Smooth muscle cell (in vitro differentiated cells): Measurements from ENCODE around the gene DSP. TPM values are rescaled to one million over a fixed set of nuclear protein-coding genes. Genes with fewer than 3 reads are reported as not detected.

ENCODE experiments used
- DNase-seq: peaks from one replicate; lab custom pipeline; 2025; ENCODE audit not compliant: unreplicated experiment; lab: John Stamatoyannopoulos, UW
- H2AFZ ChIP-seq: fragments of 200-600 bp; sonication (generic); 2 replicates; pipeline ENCODE4 v1.6.0; 2016; ENCODE audit warnings: antibody characterized with exemption, low read depth, mild to moderate bottlenecking
- H3F3A ChIP-seq: fragments of 200-600 bp; sonication (generic); 2 replicates; pipeline ENCODE4 v1.6.0; 2017; ENCODE audit warnings: antibody characterized with exemption, low read depth
- H3K27ac ChIP-seq: fragments of 200-600 bp; sonication (generic); 2 replicates; pipeline ENCODE4 v1.5.1; 2016; ENCODE audit warnings: low read depth, mild to moderate bottlenecking
- H3K27me3 ChIP-seq: fragments of 200-600 bp; sonication (generic); 2 replicates; pipeline ENCODE4 v1.6.1; 2016; ENCODE audit warnings: low read depth, mild to moderate bottlenecking
- H3K36me3 ChIP-seq: fragments of 200-600 bp; sonication (generic); 2 replicates; pipeline ENCODE4 v1.5.1; 2016; ENCODE audit warnings: low read depth
- H3K4me1 ChIP-seq: fragments of 200-600 bp; sonication (generic); 2 replicates; pipeline ENCODE4 v1.5.1; 2016; ENCODE audit warnings: low read depth
- H3K4me2 ChIP-seq: fragments of 200-600 bp; sonication (generic); 2 replicates; pipeline ENCODE4 v1.6.0; 2016; ENCODE audit warnings: mild to moderate bottlenecking
- H3K4me3 ChIP-seq: fragments of 200-600 bp; sonication (generic); 2 replicates; pipeline ENCODE4 v1.5.1; 2016; ENCODE audit warnings: mild to moderate bottlenecking
- H3K79me2 ChIP-seq: fragments of 200-600 bp; sonication (generic); 2 replicates; pipeline ENCODE4 v1.6.0; 2016; ENCODE audit warnings: low read depth, mild to moderate bottlenecking
- H3K9ac ChIP-seq: fragments of 200-600 bp; sonication (generic); 2 replicates; pipeline ENCODE4 v1.6.0; 2016; ENCODE audit warnings: low read depth
- H3K9me3 ChIP-seq: fragments of 200-600 bp; sonication (generic); replicated peaks from 2 replicates; pipeline ENCODE4 v1.5.1; 2016; ENCODE audit warnings: low read depth
- H4K20me1 ChIP-seq: fragments of 200-600 bp; sonication (generic); 2 replicates; pipeline ENCODE4 v1.6.0; 2016; ENCODE audit warnings: low read depth
- WGBS: methylation state at CpG from one replicate; pipeline ENCODE4 v1.1.7; 2016; ENCODE audit warnings: low lambda C conversion rate; 5-methylcytosine and 5-hydroxymethylcytosine counted together
- polyA plus RNA-seq: library from polyadenylated mRNA; unstranded; fragments of >200 nt; fragmentation: Nextera tagmentation; extraction: Ambion mirVana; gene quantifications from 2 replicates; pipeline ENCODE4 v1.2.1, GENCODE V29; 2016
- total RNA-seq: library from RNA; depleted of rRNA; stranded (reverse); fragments of >200 nt; gene quantifications from 2 replicates; pipeline ENCODE4 v1.2.3, GENCODE V29; 2014
- TF ChIP-seq, protein P1 (sequence below): fragments of 200-600 bp; sonication (generic); IDR thresholded peaks from 2 replicates; pipeline ENCODE4 v1.5.1; 2017; ENCODE audit warnings: borderline replicate concordance, mild to moderate bottlenecking, antibody characterized with exemption; ENCODE audit not compliant: insufficient read depth, poor library complexity, severe bottlenecking

Gene DSP
- total and polyA plus RNA-seq, 2 experiments from 2014 or later: 64.1 to 347 TPM

DNA sequence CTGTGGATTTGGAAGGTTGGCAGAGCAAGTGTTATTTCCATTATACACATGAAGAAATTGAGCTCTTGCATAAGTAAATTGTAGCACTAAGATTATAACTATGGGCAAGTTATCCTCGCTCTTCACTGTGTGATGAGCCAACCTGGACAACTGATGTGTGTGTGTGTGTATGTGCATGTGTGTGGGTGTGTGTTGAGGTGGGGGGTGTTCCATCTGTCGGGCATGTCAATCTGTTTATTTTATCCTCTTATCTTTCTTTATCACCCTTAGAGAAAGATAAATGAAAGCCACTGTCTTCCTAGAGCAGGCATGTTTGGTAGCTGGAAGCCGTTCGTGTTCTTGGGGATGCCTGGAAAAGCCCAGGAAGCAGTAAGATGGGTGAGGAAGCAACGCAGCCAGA lies 3.0 kb upstream of the DSP start:
- no peak overlapping the region for H3K27ac ChIP-seq
- H3F3A ChIP-seq: peaks cover 14% of the 10 kb centered on the region
- no peak overlapping the region for H3K9ac ChIP-seq
- peaks cover 18% of the 10 kb centered on the region for H3K79me2 ChIP-seq
- H3K4me2 ChIP-seq: no peak overlapping the region
- H3K4me1 ChIP-seq: peaks cover 13% of the 10 kb centered on the region
- peaks cover 17% of the 10 kb centered on the region for H4K20me1 ChIP-seq
- DNase-seq: no peak
- TF ChIP-seq, protein P1, sequence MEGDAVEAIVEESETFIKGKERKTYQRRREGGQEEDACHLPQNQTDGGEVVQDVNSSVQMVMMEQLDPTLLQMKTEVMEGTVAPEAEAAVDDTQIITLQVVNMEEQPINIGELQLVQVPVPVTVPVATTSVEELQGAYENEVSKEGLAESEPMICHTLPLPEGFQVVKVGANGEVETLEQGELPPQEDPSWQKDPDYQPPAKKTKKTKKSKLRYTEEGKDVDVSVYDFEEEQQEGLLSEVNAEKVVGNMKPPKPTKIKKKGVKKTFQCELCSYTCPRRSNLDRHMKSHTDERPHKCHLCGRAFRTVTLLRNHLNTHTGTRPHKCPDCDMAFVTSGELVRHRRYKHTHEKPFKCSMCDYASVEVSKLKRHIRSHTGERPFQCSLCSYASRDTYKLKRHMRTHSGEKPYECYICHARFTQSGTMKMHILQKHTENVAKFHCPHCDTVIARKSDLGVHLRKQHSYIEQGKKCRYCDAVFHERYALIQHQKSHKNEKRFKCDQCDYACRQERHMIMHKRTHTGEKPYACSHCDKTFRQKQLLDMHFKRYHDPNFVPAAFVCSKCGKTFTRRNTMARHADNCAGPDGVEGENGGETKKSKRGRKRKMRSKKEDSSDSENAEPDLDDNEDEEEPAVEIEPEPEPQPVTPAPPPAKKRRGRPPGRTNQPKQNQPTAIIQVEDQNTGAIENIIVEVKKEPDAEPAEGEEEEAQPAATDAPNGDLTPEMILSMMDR: no peak
- no peak overlapping the region for H2AFZ ChIP-seq
- no peaks in the 10 kb centered on the region for H3K36me3 ChIP-seq
- H3K4me3 ChIP-seq: no peak overlapping the region
- H3K9me3 ChIP-seq: no peaks in the 10 kb centered on the region
- WGBS: 59% methylated on average over 5 of the region's 5 CpGs
- H3K27me3 ChIP-seq: no peaks in the 10 kb centered on the region

DNA sequence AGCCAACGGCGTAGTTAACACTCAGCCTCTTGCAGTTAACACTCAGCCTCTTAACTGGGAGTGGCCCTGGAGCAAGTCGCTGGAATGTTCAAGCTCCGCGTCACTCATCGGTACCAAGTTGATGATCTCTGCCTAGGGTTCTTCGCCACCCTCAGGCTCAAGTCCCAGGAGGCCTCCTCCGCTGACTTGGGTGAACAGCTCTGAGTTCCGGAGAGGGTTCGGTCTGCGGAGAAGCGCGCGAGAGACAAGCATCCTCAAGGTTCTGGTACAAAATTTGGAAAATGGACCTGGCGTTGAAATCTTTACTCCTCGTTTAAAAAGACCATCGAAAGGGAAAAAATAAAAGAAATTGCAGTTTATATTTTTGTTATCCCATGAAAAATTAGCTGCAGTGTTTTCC lies 876 bp upstream of the DSP start:
- Histone ChIP-seq H2AFZ (peak overlapping the region; percentile 6), H3K36me3 (no peaks in the 10 kb centered on the region), H3K27me3 (no peaks in the 10 kb centered on the region), H4K20me1 (peaks cover 38% of the 10 kb centered on the region), H3K79me2 (peaks cover 39% of the 10 kb centered on the region), H3F3A (peaks cover 21% of the 10 kb centered on the region), H3K4me2 (peak overlapping the region; percentile 85), H3K4me1 (peaks cover 34% of the 10 kb centered on the region), H3K9me3 (no peaks in the 10 kb centered on the region), H3K4me3 (peak overlapping the region; percentile 93), H3K9ac (peak overlapping the region; percentile 89), H3K27ac (peak overlapping the region; percentile 87)
- whole genome bisulfite sequencing: 8% methylated on average over 17 of the region's 17 CpGs
- TF ChIP-seq, protein P1: no peak
- DNase-seq: no peak

DNA sequence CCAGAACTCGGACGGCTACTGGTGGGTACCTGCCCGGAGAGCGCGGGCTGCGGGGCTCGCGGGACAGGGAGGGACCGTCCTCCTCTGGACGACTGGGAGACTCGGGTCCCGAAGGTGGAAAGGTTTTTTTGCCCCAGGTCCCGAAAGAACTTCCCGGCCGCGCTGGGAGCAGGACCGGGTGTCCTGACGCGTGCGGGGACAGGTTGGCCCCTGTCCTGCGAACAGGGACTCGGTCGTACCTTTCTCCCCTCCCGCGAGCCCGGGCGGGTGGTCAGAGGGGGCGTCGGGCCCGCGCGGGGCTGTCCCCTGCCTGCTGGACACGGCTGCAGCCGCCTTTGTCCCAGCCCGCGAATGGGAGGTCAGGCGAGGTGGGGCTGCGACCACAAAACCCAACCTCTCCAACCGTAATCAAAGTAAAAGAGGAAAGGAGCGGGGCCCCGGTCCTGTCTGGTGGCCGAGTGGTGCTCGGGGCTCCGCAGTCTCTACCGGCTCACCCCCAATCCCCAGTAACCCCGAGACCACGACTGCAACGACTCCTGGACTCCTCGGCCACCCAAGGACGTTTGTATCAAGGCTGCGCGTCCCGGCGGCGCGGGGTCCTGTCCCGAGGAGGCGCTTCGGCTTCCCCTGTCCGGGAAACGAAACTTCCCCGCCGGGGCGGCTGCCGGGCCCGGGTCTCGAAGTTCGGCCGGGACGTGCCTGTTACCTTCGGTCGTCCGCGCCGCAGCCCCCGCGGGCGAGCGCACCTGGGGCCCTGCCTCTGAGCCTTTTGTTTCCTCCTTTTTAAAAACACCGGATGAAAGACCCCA lies 798 bp downstream of the DSP start:
- Histone ChIP-seq H3K36me3 (no peaks in the 10 kb centered on the region), H3K79me2 (peaks cover 53% of the 10 kb centered on the region), H3F3A (peaks cover 21% of the 10 kb centered on the region), H3K4me2 (peak overlapping the region; percentile 85), H2AFZ (peak overlapping the region; percentile 6), H3K4me1 (peaks cover 40% of the 10 kb centered on the region), H3K4me3 (peak overlapping the region; percentile 93), H3K9ac (peak overlapping the region; percentile 89), H3K9me3 (no peaks in the 10 kb centered on the region), H4K20me1 (peaks cover 55% of the 10 kb centered on the region), H3K27me3 (no peaks in the 10 kb centered on the region), H3K27ac (peak overlapping the region; percentile 87)
- TF ChIP-seq, protein P1: no peak
- no peak for DNase-seq
- WGBS: under 1% methylated on average over 69 of the region's 80 CpGs
